Measurements from ENCODE around the gene ZNRF1. TPM values are rescaled to one million over a fixed set of nuclear protein-coding genes. Genes with fewer than 3 reads are reported as not detected.
"Not testable (repeated sequence)": the region's sequence is repeated elsewhere in the genome, so short reads cannot be mapped to it uniquely, and the experiment has no call there.

Gene ZNRF1
- polyA plus RNA-seq, 3 donors, result 6.0 to 14.8 (median 8.3) TPM

- H3K27ac ChIP-seq (ENCODE audit: low read depth, low read length), result no peak overlapping the region
- 76 to 96% (median 96%) methylated on average over 1 of the region's 1 CpG for WGBS, 3 donors
These were observed 87.5 kb downstream of the ZNRF1 start for GRCh38 chr16:75086281-75086680.

GRCh38 chr16:75086688-75087374 lies 88.0 kb downstream of the ZNRF1 start:
- WGBS, 3 donors, result 73 to 89% (median 77%) methylated on average over 10 of the region's 10 CpGs
- H3K27ac ChIP-seq (ENCODE audit: low read depth, low read length), result no peak overlapping the region

- no peak overlapping the region for H3K27ac ChIP-seq (ENCODE audit: low read depth, low read length)
These were observed 88.7 kb downstream of the ZNRF1 start for GRCh38 chr16:75087375-75087979.

GRCh38 chr16:75088216-75088615 lies 89.4 kb downstream of the ZNRF1 start:
- WGBS, 3 donors, result 41 to 56% (median 47%) methylated on average over 3 of the region's 3 CpGs
- H3K27ac ChIP-seq (ENCODE audit: low read depth, low read length), result no peak overlapping the region

More at GRCh38 chr16:75087375-75087979, 88.7 kb downstream of the ZNRF1 start:
- 15 to 66% (median 18%) methylated on average over 10 of the region's 10 CpGs for WGBS, 3 donors

GRCh38 chr16:75088934-75089333 lies 90.1 kb downstream of the ZNRF1 start:
- WGBS, 3 donors, result 84 to 86% (median 84%) methylated on average over 8 of the region's 8 CpGs
- H3K27ac ChIP-seq (ENCODE audit: low read depth, low read length), result no peak overlapping the region

- no peak overlapping the region for H3K27ac ChIP-seq (ENCODE audit: low read depth, low read length)
- WGBS, 3 donors, result 73 to 77% (median 75%) methylated on average over 6 of the region's 6 CpGs
These were observed 90.8 kb downstream of the ZNRF1 start for GRCh38 chr16:75089486-75090202.

GRCh38 chr16:75090899-75091298 lies 92.1 kb downstream of the ZNRF1 start:
- WGBS, 3 donors, result 86 to 89% (median 87%) methylated on average over 6 of the region's 6 CpGs
- H3K27ac ChIP-seq (ENCODE audit: low read depth, low read length), result not testable (repeated sequence)

GRCh38 chr16:75091619-75092018 lies 92.8 kb downstream of the ZNRF1 start:
- WGBS, 3 donors, result 67 to 78% (median 69%) methylated on average over 3 of the region's 3 CpGs
- not testable (repeated sequence) for H3K27ac ChIP-seq (ENCODE audit: low read depth, low read length)

- 45 to 82% (median 76%) methylated on average over 7 of the region's 7 CpGs for WGBS, 3 donors
- no peak overlapping the region for H3K27ac ChIP-seq (ENCODE audit: low read depth, low read length)
These were observed 94.0 kb downstream of the ZNRF1 start for GRCh38 chr16:75092777-75093176.

- H3K27ac ChIP-seq (ENCODE audit: low read depth, low read length), result no peak overlapping the region
- WGBS, 3 donors, result 86 to 91% (median 91%) methylated on average over 23 of the region's 23 CpGs
These were observed 95.0 kb downstream of the ZNRF1 start for GRCh38 chr16:75093598-75094540.

- 93 to 96% (median 96%) methylated on average over 14 of the region's 14 CpGs for WGBS, 3 donors
- no peak overlapping the region for H3K27ac ChIP-seq (ENCODE audit: low read depth, low read length)
These were observed 96.4 kb downstream of the ZNRF1 start for GRCh38 chr16:75095204-75095621.

GRCh38 chr16:75096656-75097055 lies 97.8 kb downstream of the ZNRF1 start:
- H3K27ac ChIP-seq (ENCODE audit: low read depth, low read length), result no peak overlapping the region
- WGBS, 3 donors, result 34 to 72% (median 67%) methylated on average over 6 of the region's 6 CpGs

- no peak overlapping the region for H3K27ac ChIP-seq (ENCODE audit: low read depth, low read length)
- 92 to 94% (median 92%) methylated on average over 10 of the region's 10 CpGs for WGBS, 3 donors
These were observed 98.5 kb downstream of the ZNRF1 start for GRCh38 chr16:75097191-75097761.

GRCh38 chr16:75097941-75098901 lies 99.4 kb downstream of the ZNRF1 start:
- H3K27ac ChIP-seq (ENCODE audit: low read depth, low read length), result no peak overlapping the region
- WGBS, 3 donors, result 81 to 90% (median 87%) methylated on average over 15 of the region's 15 CpGs

GRCh38 chr16:75099075-75099667 lies 100.3 kb downstream of the ZNRF1 start:
- WGBS, 3 donors, result 60 to 80% (median 62%) methylated on average over 8 of the region's 8 CpGs
- H3K27ac ChIP-seq (ENCODE audit: low read depth, low read length), result no peak overlapping the region

GRCh38 chr16:75099738-75100602 lies 101.1 kb downstream of the ZNRF1 start:
- WGBS, 3 donors, result 44 to 82% (median 50%) methylated on average over 16 of the region's 16 CpGs
- H3K27ac ChIP-seq (ENCODE audit: low read depth, low read length), result no peak overlapping the region
